GM18526 (cell line): ENCODE results near the gene YIF1A.

Experiments used
- POLR2A ChIP-seq: IDR thresholded peaks from 3 replicates; pipeline ENCODE4 v1.6.1; 2011; ENCODE audit not compliant: insufficient read length; ENCODE audit errors: extremely low read depth

YIF1A gene

DNA sequence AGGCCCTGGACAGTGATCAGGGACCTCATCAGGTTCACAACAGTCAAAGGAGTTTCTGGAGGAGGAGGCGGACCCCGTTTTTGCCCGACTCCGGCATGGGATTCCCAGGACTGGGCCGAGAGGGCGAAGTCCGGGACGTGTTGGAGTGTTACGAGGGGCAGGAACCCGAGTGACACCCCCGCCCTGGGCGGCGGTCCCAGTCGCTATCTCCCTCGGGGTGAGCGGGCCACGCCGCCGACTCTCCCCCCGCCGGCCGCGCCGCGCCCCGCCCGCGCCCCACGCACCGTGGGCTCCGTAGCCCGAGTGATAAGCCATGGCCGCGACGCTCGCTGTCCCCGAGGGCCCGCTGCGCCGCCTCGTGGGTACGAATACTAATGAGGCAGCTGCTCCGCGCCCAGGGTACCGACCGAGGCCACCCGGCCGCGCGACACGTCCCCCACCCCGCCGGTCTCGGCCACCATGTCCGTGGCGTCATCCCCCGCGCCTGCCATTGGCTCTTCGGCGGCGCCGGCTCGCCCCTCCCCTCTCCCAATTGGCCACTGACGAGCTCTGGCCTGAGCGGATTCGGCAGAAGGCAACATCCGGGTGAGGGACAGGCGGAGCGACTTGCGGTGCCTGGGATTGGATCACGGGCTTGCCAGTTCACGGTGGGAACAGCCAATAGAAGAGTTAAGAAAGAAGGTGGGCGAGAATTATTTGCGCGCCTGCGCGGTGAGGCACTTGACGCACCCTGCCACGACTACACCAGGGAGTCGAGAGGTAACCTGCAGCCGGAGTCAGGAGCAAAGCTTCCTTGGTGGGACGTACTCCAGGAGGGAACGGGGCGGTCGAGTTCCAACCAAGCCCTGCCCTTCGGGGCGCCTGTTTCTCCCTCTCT lies at the start of gene YIF1A:
TSS of gene YIF1A (minus strand) at position 473 of the 877 bp plus-strand sequence. CDS start at position 315, 158 bp downstream.
- peak; percentile 77 for TF ChIP-seq POLR2A

- no peak for TF ChIP-seq POLR2A
These were observed 48.4 kb upstream of the YIF1A start for GRCh38 chr11:66337103-66337899.

GRCh38 chr11:66336234-66337102 lies 47.5 kb upstream of the YIF1A start, which contains the start of gene RIN1:
Gene RIN1, minus strand, starts transcription at chr11:66336434. Its CDS starts 32 bp downstream, at chr11:66336402.
- no peak for TF ChIP-seq POLR2A

- TF ChIP-seq POLR2A = no peak
These were observed 46.7 kb upstream of the YIF1A start for GRCh38 chr11:66335531-66336233.

GRCh38 chr11:66334605-66335442 lies 45.9 kb upstream of the YIF1A start:
- no peak for TF ChIP-seq POLR2A

DNA sequence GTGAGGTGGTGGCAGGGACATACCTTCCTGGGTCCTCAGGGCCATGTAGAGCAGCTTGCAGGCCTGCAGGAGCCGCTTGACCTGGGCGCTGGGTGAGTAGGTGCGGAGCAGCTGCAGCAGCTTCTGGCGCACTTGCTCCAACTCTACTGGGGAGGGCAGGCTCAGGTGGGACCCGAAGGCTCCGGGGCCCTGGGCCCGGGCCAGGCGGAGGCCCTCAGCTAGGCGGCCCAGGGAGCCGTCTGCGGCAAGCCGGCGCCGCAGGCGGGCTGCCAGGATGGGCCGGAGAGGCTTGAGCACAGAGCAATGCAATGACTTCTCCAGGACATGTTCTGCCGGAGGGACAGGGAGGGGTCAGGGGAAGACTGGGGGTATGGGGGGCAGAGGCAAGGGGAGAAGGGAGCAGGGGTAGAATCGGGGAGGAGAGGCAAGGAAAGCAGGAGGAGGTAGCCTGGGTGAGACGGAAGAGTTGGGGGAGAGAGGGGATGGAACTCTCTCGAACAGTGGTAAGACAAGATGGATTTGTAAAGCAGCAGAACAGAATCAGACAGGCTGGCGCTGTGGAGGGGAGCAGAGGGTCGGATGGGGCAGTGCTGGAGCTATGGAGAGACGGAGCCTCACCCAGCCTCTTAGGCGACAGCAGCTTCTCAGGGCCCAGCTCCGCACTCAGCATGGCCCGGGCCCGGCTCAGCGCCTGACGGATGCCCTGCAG lies 45.1 kb upstream of the YIF1A start:
- no peak for TF ChIP-seq POLR2A

GRCh38 chr11:66333220-66333877 lies 44.4 kb upstream of the YIF1A start:
- TF ChIP-seq POLR2A = no peak

- TF ChIP-seq POLR2A = no peak
These were observed 43.7 kb upstream of the YIF1A start for GRCh38 chr11:66332371-66333219.

DNA sequence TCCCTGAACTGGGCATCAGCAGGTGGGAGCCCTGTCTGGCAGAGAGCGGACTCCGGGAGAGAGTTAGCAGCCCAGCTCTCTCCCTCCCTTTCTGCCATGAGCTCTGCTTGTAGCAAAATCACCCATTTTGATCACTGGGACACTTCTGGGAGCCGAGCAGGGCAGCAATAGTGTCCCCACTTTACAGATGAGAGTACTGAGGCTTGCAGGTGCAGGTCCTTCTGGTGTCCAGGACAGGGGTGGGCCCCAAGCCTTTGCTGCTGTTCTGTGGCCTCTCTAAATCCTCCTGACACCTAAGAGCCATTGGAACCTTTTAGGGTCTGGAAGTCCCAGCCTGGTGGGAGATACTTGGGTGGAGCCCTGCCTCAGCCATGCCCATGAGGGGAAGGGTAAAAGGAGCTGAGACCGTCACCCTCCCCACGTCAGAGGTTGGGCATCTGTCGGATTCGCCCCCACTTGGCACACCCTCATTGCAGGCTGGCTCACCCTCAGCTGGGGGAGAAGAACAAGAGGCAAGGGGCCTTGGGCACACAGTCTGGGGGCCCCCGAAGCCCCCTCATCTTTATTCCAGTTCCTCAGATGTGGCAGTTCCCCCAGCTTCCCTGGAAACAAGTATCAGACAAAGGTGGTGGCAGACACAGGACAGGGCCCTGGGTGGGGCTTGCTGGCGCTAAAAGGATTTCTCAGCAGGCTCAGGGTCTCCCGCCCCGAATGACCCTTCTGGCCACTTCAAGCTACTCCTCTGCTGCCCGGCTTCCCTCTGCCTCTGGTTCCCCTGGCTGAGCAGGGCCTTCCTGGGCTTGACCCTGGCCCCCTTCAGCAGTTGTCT lies 42.8 kb upstream of the YIF1A start:
- TF ChIP-seq POLR2A = no peak

DNA sequence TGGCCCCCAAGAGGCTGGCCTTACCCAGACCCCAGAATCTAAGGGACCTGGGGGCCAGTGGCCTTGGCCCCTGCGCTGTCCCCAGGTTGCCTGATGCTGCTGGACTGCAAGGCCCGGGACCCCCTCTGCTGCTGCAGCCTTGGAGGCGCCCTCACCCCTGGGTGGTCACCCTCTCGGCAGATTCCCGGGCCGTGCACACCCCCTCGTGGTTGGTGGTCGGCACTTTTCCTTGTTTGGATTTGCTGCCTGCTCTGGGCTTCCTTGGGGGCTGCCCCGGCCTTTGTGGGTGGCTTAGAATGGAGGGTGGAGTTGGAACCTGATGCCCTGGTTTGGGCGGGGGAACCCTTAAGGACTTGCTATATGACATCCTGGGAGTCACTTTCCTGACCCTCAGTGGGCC lies 42.0 kb upstream of the YIF1A start:
- no peak for TF ChIP-seq POLR2A
